Glomerular visceral epithelial cell (primary cell): ENCODE results near the gene FUT1.
"Not testable (repeated sequence)": the region's sequence is repeated elsewhere in the genome, so short reads cannot be mapped to it uniquely, and the experiment has no call there.

ENCODE experiments used
- DNase-seq: peaks from one replicate; pipeline ENCODE4 v3.0.0-alpha.2; 2016; ENCODE audit errors: extremely low spot score

FUT1 gene

GRCh38 chr19:48768994-48769713, 16.7 kb upstream of the FUT1 start:
- no peak for DNase-seq

- DNase-seq: not testable (repeated sequence)
Measured at GRCh38 chr19:48768171-48768753, 15.8 kb upstream of the FUT1 start.

DNA sequence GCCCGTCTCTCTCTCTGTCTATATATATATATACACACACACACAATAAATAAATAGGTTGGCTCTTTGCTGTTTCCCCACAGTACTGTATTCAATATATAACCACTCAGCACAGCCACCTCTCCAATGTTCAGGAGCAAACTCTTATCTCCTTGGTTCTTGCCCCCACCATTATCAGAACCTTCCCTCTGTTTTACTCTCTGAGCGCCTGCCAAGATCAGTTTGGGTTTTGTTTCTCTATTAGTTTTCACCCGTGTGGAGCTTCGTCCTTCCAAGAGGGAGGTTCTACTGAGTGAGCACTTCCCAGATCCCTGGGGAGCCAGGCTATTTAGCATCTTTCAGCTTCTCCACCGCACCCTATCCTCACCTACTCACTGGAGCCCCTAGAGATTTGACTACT, 13.4 kb upstream of the FUT1 start:
- not testable (repeated sequence) for DNase-seq

GRCh38 chr19:48760504-48761205, 8.2 kb upstream of the FUT1 start:
- no peak for DNase-seq

DNA sequence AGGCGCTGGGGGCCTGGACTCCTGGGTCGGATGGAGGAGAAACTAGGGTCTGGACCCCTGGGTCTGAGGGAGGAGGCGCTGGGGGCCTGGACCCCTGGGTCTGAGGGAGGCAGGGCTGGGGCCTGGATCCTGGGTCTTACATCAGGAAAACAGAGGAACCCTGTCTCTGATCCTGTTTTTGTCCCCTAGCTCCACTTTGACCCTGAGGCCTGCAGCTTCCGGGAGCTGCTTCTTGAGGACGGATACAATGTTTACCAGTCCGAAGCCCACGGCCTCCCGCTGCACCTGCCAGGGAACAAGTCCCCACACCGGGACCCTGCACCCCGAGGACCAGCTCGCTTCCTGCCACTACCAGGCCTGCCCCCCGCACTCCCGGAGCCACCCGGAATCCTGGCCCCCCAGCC, 5.3 kb upstream of the FUT1 start:
- no peak for DNase-seq

- no peak for DNase-seq
Measured at GRCh38 chr19:48757089-48757675, 4.7 kb upstream of the FUT1 start.

- no peak for DNase-seq
Measured at GRCh38 chr19:48756686-48757085, 4.2 kb upstream of the FUT1 start.

DNA sequence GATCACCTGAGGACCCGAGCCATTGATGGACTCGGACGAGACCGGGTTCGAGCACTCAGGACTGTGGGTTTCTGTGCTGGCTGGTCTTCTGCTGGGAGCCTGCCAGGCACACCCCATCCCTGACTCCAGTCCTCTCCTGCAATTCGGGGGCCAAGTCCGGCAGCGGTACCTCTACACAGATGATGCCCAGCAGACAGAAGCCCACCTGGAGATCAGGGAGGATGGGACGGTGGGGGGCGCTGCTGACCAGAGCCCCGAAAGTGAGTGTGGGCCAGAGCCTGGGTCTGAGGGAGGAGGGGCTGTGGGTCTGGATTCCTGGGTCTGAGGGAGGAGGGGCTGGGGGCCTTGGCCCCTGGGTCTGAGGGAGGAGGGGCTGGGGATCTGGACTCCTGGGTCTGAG, 3.8 kb upstream of the FUT1 start:
- DNase-seq: no peak

GRCh38 chr19:48755787-48756186, 3.3 kb upstream of the FUT1 start:
- no peak for DNase-seq

DNA sequence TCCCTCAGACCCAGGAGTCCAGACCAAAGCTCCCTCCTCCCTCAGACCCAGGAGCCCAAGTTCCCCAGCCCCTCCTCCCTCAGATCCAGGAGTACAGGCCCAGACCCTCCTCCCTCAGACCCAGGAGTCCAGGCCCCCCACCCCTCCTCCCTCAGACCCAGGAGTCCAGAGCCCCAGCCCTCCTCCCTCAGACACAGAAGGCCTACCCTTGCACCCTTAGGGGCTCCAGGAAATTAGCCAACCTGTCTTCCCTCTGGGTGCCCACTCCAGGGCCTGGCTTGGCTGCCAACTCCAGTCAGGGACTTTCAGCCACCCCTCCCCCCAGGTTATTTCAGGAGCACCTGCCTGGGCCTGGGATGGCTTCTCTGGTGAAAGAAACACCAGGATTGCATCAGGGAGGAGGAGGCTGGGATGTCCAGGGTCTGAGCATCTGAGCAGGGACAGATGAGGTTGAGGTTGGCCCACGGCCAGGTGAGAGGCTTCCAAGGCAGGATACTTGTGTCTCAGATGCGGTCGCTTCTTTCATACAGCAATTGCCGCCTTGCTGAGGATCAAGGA, 2.7 kb upstream of the FUT1 start, which contains the start of gene FGF21:
Gene FGF21 (plus strand): TSS at position 441 of the 558 bp plus-strand sequence. CDS start 713 bp downstream, outside the sequence.
- no peak for DNase-seq

DNA sequence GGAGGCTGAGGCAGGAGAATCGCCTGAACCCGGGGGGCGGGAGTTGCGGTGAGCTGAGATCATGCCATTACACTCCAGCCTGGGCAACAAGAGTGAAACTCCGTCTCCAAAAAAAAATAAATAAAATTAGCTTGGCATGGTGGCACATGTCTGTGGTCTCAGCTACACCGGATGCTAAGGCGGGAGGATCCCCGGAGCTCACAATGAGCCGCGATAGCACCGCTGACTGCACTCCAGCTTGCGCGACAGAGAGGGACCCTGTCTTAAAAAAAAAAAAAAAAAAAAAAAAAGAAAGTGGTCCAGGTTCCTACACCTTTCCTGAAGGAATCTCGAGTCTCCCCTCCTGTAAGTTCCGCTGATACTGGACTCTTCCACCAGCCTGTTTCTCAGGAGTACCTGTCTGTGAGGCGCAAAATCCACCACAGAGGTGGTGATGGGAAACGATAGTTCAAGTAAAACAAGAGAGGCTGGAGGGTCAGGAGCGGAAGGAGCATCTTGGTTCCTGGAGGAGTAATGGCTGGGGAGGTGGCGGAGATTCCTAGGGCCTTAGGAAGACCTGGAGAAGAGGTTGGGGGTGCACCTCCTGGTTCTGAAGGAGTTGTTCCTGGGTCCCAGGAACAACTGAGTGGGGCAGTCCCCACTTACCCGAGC, 471 bp downstream of the FUT1 start:
- no peak for DNase-seq

GRCh38 chr19:48750771-48751504, 1.5 kb downstream of the FUT1 start:
- no peak for DNase-seq

- DNase-seq: no peak
Measured at GRCh38 chr19:48750351-48750750, 2.1 kb downstream of the FUT1 start.

- no peak for DNase-seq
Measured at GRCh38 chr19:48749571-48750198, 2.8 kb downstream of the FUT1 start.

- DNase-seq: peak; percentile 76
Measured at GRCh38 chr19:48746738-48747575, 5.5 kb downstream of the FUT1 start, which contains the start of gene IZUMO1. IZUMO1 (minus strand) TSS chr19:48746909; CDS start chr19:48745859, 1,050 bp downstream.

DNA sequence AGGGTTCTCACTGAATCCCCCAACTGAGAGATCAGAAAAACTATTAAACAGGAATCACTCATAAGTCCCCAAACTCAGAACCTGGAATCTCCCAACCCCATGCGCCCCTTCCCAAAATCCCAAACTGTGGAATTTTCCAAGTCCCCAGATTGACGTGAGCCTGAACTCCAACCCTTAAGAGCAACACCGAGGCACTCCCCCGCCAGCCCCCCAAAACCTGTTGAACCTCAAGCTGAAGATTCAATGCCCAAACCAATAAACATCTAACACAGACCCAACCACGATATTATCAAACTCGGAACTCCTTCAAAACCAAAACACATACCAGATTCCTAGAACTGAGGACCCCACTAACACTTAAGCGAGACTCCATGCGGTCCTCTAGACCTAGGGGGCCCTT, 6.3 kb downstream of the FUT1 start:
- DNase-seq: no peak

- DNase-seq: peak; percentile 61
Measured at GRCh38 chr19:48745208-48745995, 7.0 kb downstream of the FUT1 start.

DNA sequence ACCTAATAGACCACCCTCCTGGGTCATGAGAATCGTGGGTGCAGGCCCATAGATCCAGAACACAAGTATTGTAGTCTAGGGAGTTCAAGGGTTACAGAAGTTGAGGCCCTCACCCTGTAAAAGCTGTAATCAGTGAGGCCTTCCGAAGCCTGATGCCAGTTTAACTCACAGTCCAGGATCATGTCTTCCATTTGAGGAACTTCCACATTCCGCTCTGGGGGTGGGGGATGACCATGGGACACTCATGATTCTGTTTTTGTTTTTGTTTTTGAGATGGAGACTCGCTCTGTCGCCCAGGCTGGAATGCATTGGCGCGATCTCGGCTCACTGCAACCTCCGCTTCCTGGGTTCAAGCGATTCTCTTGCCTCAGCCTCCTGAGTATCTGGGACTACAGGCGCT, 10.3 kb downstream of the FUT1 start:
- DNase-seq: no peak
